Right lobe of liver (tissue), 6 donors: Measurements from ENCODE around the gene LPCAT4. TPM values are rescaled to one million over a fixed set of nuclear protein-coding genes. Genes with fewer than 3 reads are reported as not detected.
A peak's percentile ranks its signal among the peaks of the same experiment; 100 is the strongest.

Source experiments
- ATAC-seq, 4 donors: fragments of 200-7000 bp; cut with Tn5 transposase; one replicate each; pipeline ENCODE4 v1.9.1; 2020; ENCODE audit warnings: mild to moderate bottlenecking in 4 of 4, moderate library complexity in 4 of 4
- DNase-seq, 3 donors: peaks; one replicate each; pipeline ENCODE4 v3.0.0-alpha.2; 2020
- H3K27ac ChIP-seq, 3 donors: fragments of 200-600 bp; one replicate each; pipeline ENCODE4 v1.8.0; 2022
- H3K27me3 ChIP-seq, 2 donors: fragments of 200-600 bp; one replicate each; pipeline ENCODE4 v1.8.0; 2022
- H3K36me3 ChIP-seq, 4 donors: fragments of 200-600 bp; sonication (generic) in 1 of 4; one replicate each; pipeline versions ENCODE4 v1.5.1 to v1.8.0; 2017 to 2022; ENCODE audit warnings: control low read depth in 1 of 4
- H3K4me1 ChIP-seq, 4 donors: fragments of 200-600 bp; sonication (generic) in 1 of 4; one replicate each; pipeline versions ENCODE4 v1.5.1 to v1.8.0; 2017 to 2022; ENCODE audit warnings: control low read depth in 1 of 4
- H3K4me3 ChIP-seq, 3 donors: fragments of 200-600 bp; one replicate each; pipeline ENCODE4 v1.8.0; 2022
- H3K9me3 ChIP-seq, 4 donors: fragments of 200-600 bp; sonication (generic) in 1 of 4; one replicate each; pipeline versions ENCODE4 v1.5.1 to v1.8.0; 2017 to 2022; ENCODE audit warnings: control low read depth in 1 of 4
- CTCF ChIP-seq, 4 donors: fragments of 200-600 bp in 3 of 4; fragments of 450-650 bp in 1 of 4; IDR thresholded peaks; one replicate each; pipeline versions ENCODE4 v1.5.1 to v1.8.0; 2016 to 2022; ENCODE audit warnings: antibody characterized with exemption in 4 of 4, mild to moderate bottlenecking in 2 of 4
- POLR2A ChIP-seq: fragments of 450-650 bp; IDR thresholded peaks from one replicate; pipeline ENCODE4 v1.6.1; 2017; ENCODE audit warnings: antibody characterized with exemption, mild to moderate bottlenecking
- WGBS: methylation state at CpG from one replicate; pipeline ENCODE4 v1.1.6; 2018; ENCODE audit warnings: low coverage, low lambda C conversion rate; ENCODE audit not compliant: insufficient coverage; ENCODE audit errors: missing lambda C conversion rate; 5-methylcytosine and 5-hydroxymethylcytosine counted together
- intact Hi-C, 2 donors: fragments of 100-400 bp; cut with DNase I; formaldehyde crosslinking; loops; one replicate each; pipeline versions ENCODE4 v1.11.2 to v1.14.1; 2022
- total RNA-seq, 6 experiments: library from RNA; depleted of rRNA in 2 of 6; stranded (reverse); fragments of >200 nt in 2 of 6; fragmentation: NEBNext Ultra II Directional in 3 of 6; extraction: Animal tissue kit (Norgen Biotek cat#: 25700) in 3 of 6; gene quantifications; one replicate each; pipeline versions ENCODE4 v1.1.0 to v1.2.4, GENCODE V29; 2016 to 2023
- donor health status: DM: no; HTN: yes; CAD: no.
- donor health status: DM: no; HTN: no; CAD: no.
- donor health status: DM: no; HTN: no; CAD: no.
- donor health status: DM: no; HTN: yes; CAD: no.
- donor health status: DM: no; HTN: yes; CAD: no.

Gene LPCAT4
- total RNA-seq, 6 experiments from 2014 or later = 3.2 to 6.7 (median 4.5) TPM

- TF ChIP-seq POLR2A (no peak), CTCF (IDR thresholded peaks at IDR 0.05) (no peak)
- H3K4me3 ChIP-seq = no peak overlapping the region
- intact Hi-C loops = no loop called here
These were observed 42.1 kb downstream of the LPCAT4 start for GRCh38 chr15:34324933-34325332.

GRCh38 chr15:34323217-34323616, 43.8 kb downstream of the LPCAT4 start:
- Histone ChIP-seq H3K4me3 (no peak overlapping the region), H3K4me1 (no peaks in the 10 kb centered on the region), H3K27ac (no peak overlapping the region), H3K9me3 (no peaks in the 10 kb centered on the region), H3K36me3 (no peaks in the 10 kb centered on the region), H3K27me3 (no peaks in the 10 kb centered on the region)
- ATAC-seq = no peak
- TF ChIP-seq POLR2A = no peak
- TF ChIP-seq CTCF (IDR thresholded peaks at IDR 0.05) = no peak
- no peak for DNase-seq
- intact Hi-C loops = no loop called here
- 91% methylated on average over 7 of the region's 10 CpGs for whole genome bisulfite sequencing

More at GRCh38 chr15:34324933-34325332, 42.1 kb downstream of the LPCAT4 start:
- DNase-seq = no peak
- Histone ChIP-seq H3K27ac (no peak overlapping the region), H3K9me3 (no peaks in the 10 kb centered on the region), H3K4me1 (no peaks in the 10 kb centered on the region), H3K36me3 (no peaks in the 10 kb centered on the region), H3K27me3 (no peaks in the 10 kb centered on the region)
- WGBS = 86% methylated on average over 1 of the region's 1 CpG
- ATAC-seq = no peak

GRCh38 chr15:34318277-34319079, 48.5 kb downstream of the LPCAT4 start:
- TF ChIP-seq POLR2A = peak; percentile 62
- no peak for TF ChIP-seq CTCF (IDR thresholded peaks at IDR 0.05)
- Histone ChIP-seq H3K4me3 (peak overlapping the region; percentile 49 to 61 (median 49)), H3K9me3 (no peaks in the 10 kb centered on the region), H3K27me3 (no peaks in the 10 kb centered on the region), H3K4me1 (peaks cover 0 to 12% (median 0%) of the 10 kb centered on the region in 4 donors), H3K27ac (peak overlapping the region; percentile 46 to 70 (median 68)), H3K36me3 (no peaks in the 10 kb centered on the region)
- DNase-seq = peak; percentile 57 to 78 (median 71)
- intact Hi-C loops = no loop called here
- WGBS = 3% methylated on average over 9 of the region's 10 CpGs
- peak; percentile 99 to 100 (median 99) for ATAC-seq

GRCh38 chr15:34314491-34315490, 52.2 kb downstream of the LPCAT4 start:
- WGBS = 78% methylated on average over 3 of the region's 3 CpGs
- H3K4me1 ChIP-seq = peaks cover 0 to 12% (median 0%) of the 10 kb centered on the region in 4 donors
- TF ChIP-seq POLR2A = no peak
- TF ChIP-seq CTCF (IDR thresholded peaks at IDR 0.05) = no peak
- ATAC-seq (no peak), DNase-seq (no peak)
- H3K36me3 ChIP-seq = peaks cover 0 to 5% (median 0%) of the 10 kb centered on the region in 4 donors
- H3K9me3 ChIP-seq = no peaks in the 10 kb centered on the region
- H3K27ac ChIP-seq = no peak overlapping the region
- intact Hi-C loops = no loop called here
- no peak overlapping the region for H3K4me3 ChIP-seq
- no peaks in the 10 kb centered on the region for H3K27me3 ChIP-seq
